NCI-H748 treated with DMSO at 0.1 percent for 48 hours (cell line): Measurements from ENCODE around the gene OR7G2.
"Not testable (repeated sequence)": the region's sequence is repeated elsewhere in the genome, so short reads cannot be mapped to it uniquely, and the experiment has no call there.

ENCODE experiments used
- DNase-seq: peaks from one replicate; lab custom pipeline; 2025; lab: John Stamatoyannopoulos, UW

Gene OR7G2

GRCh38 chr19:9073806-9074205, 33.5 kb downstream of the OR7G2 start:
- no peak for DNase-seq

- DNase-seq = not testable (repeated sequence)
Observed at GRCh38 chr19:9071720-9072119, 35.6 kb downstream of the OR7G2 start.

GRCh38 chr19:9070066-9070465, 37.2 kb downstream of the OR7G2 start:
- no peak for DNase-seq

GRCh38 chr19:9065457-9066014, 41.7 kb downstream of the OR7G2 start:
- DNase-seq = no peak

GRCh38 chr19:9061879-9062278, 45.4 kb downstream of the OR7G2 start:
- DNase-seq = no peak

- no peak for DNase-seq
Observed at GRCh38 chr19:9060564-9061340, 46.5 kb downstream of the OR7G2 start.

- no peak for DNase-seq
Observed at GRCh38 chr19:9058905-9059667, 48.2 kb downstream of the OR7G2 start.

GRCh38 chr19:9057505-9058258, 49.6 kb downstream of the OR7G2 start:
- DNase-seq = no peak

- not testable (repeated sequence) for DNase-seq
Observed at GRCh38 chr19:9056131-9056530, 51.1 kb downstream of the OR7G2 start.

GRCh38 chr19:9054765-9055164, 52.5 kb downstream of the OR7G2 start:
- no peak for DNase-seq

- DNase-seq = no peak
Observed at GRCh38 chr19:9054207-9054606, 53.1 kb downstream of the OR7G2 start.

- DNase-seq = not testable (repeated sequence)
Observed at GRCh38 chr19:9053674-9054073, 53.6 kb downstream of the OR7G2 start.

GRCh38 chr19:9052894-9053293, 54.4 kb downstream of the OR7G2 start:
- no peak for DNase-seq
